H9 (cell line): ENCODE measurements around the gene PTPRN2. TPM values are rescaled to one million over a fixed set of nuclear protein-coding genes. Genes with fewer than 3 reads are reported as not detected.

Source experiments
- DNase-seq: peaks from one replicate; pipeline ENCODE4 v3.0.0-alpha.2; 2017
- H2AFZ ChIP-seq: one replicate; pipeline ENCODE4 v1.6.1; 2013; ENCODE audit warnings: mild to moderate bottlenecking, low read length, control low read depth, moderate library complexity
- H2AK5ac ChIP-seq: 2 replicates; pipeline ENCODE4 v1.6.1; 2013; ENCODE audit warnings: low read length, control low read depth, mixed read lengths; ENCODE audit not compliant: insufficient read length
- H2BK120ac ChIP-seq: one replicate; pipeline ENCODE4 v1.6.1; 2013; ENCODE audit warnings: low read depth, mild to moderate bottlenecking, low read length, control low read depth, inconsistent platforms; ENCODE audit not compliant: poor library complexity, severe bottlenecking
- H2BK12ac ChIP-seq: 2 replicates; pipeline ENCODE4 v1.6.1; 2013; ENCODE audit warnings: low read length, control low read depth, mixed read lengths, low read depth; ENCODE audit not compliant: insufficient read length
- H2BK15ac ChIP-seq: 2 replicates; pipeline ENCODE4 v1.6.1; 2013; ENCODE audit warnings: low read depth, low read length, control low read depth
- H2BK20ac ChIP-seq: one replicate; pipeline ENCODE4 v1.6.1; 2013; ENCODE audit warnings: low read depth, mild to moderate bottlenecking, low read length, control low read depth, inconsistent platforms; ENCODE audit not compliant: poor library complexity, severe bottlenecking
- H2BK5ac ChIP-seq: 2 replicates; pipeline ENCODE4 v1.6.1; 2013; ENCODE audit warnings: low read length, control low read depth, mixed read lengths; ENCODE audit not compliant: insufficient read length
- H3K14ac ChIP-seq: 2 replicates; pipeline ENCODE4 v1.6.1; 2013; ENCODE audit warnings: low read length, control low read depth; ENCODE audit not compliant: insufficient read depth
- H3K18ac ChIP-seq: 2 replicates; pipeline ENCODE4 v1.6.1; 2013; ENCODE audit warnings: low read depth, mild to moderate bottlenecking, mixed read lengths, low read length, control low read depth; ENCODE audit not compliant: insufficient read length
- H3K23ac ChIP-seq: 2 replicates; pipeline ENCODE4 v1.6.1; 2013; ENCODE audit warnings: low read length, control low read depth, mixed read lengths, low read depth; ENCODE audit not compliant: insufficient read length
- H3K23me2 ChIP-seq: 2 replicates; pipeline ENCODE4 v1.6.1; 2013; ENCODE audit warnings: low read depth, mild to moderate bottlenecking, mixed read lengths, low read length, control low read depth; ENCODE audit not compliant: insufficient read length, poor library complexity, severe bottlenecking
- H3K27ac ChIP-seq: 2 replicates; pipeline ENCODE4 v1.5.1; 2013; ENCODE audit warnings: low read length, control low read depth, mixed read lengths, low read depth; ENCODE audit not compliant: insufficient read length
- H3K27me3 ChIP-seq: 2 replicates; pipeline ENCODE4 v1.6.1; 2013; ENCODE audit warnings: low read length, control low read depth, inconsistent platforms; ENCODE audit not compliant: insufficient read depth
- H3K4ac ChIP-seq: 2 replicates; pipeline ENCODE4 v1.6.1; 2013; ENCODE audit warnings: low read depth, mild to moderate bottlenecking, control low read depth, inconsistent platforms, low read length, moderate library complexity
- H3K4me1 ChIP-seq: 2 replicates; pipeline ENCODE4 v1.6.1; 2013; ENCODE audit warnings: low read length, control low read depth, inconsistent platforms; ENCODE audit not compliant: insufficient read depth
- H3K4me2 ChIP-seq: 2 replicates; pipeline ENCODE4 v1.6.1; 2013; ENCODE audit warnings: low read length, control low read depth, mixed read lengths; ENCODE audit not compliant: insufficient read length, insufficient read depth
- H3K56ac ChIP-seq: 2 replicates; pipeline ENCODE4 v1.6.1; 2013; ENCODE audit warnings: low read depth, mild to moderate bottlenecking, mixed read lengths, low read length, control low read depth; ENCODE audit not compliant: insufficient read length
- H3K79me1 ChIP-seq: 2 replicates; pipeline ENCODE4 v1.6.1; 2013; ENCODE audit warnings: low read depth, mild to moderate bottlenecking, moderate library complexity, low read length, control low read depth, inconsistent platforms; ENCODE audit not compliant: insufficient read depth, poor library complexity, severe bottlenecking
- H3K79me2 ChIP-seq: 2 replicates; pipeline ENCODE4 v1.6.1; 2013; ENCODE audit warnings: low read length, control low read depth, inconsistent platforms; ENCODE audit not compliant: insufficient read depth
- H3K9ac ChIP-seq: 2 replicates; pipeline ENCODE4 v1.6.1; 2013; ENCODE audit warnings: low read length, control low read depth, mixed read lengths; ENCODE audit not compliant: insufficient read length; ENCODE audit errors: extremely low read depth
- H3K9me3 ChIP-seq: one replicate; pipeline ENCODE4 v1.6.1; 2013; ENCODE audit warnings: low read depth, low read length, inconsistent platforms; ENCODE audit not compliant: control insufficient read depth
- H3T11ph ChIP-seq: one replicate; pipeline ENCODE4 v1.6.1; 2013; ENCODE audit warnings: mild to moderate bottlenecking, low read length, control low read depth, inconsistent platforms
- H4K20me1 ChIP-seq: one replicate; pipeline ENCODE4 v1.6.1; 2013; ENCODE audit not compliant: control insufficient read depth, insufficient read length, insufficient read depth
- H4K5ac ChIP-seq: 2 replicates; pipeline ENCODE4 v1.6.1; 2013; ENCODE audit warnings: low read depth, mild to moderate bottlenecking, mixed read lengths, low read length, control low read depth; ENCODE audit not compliant: insufficient read length
- H4K8ac ChIP-seq: replicated peaks from 2 replicates; pipeline ENCODE4 v1.6.1; 2013; ENCODE audit warnings: low read length, control low read depth, mixed read lengths, low read depth; ENCODE audit not compliant: insufficient read length
- H4K91ac ChIP-seq: 2 replicates; pipeline ENCODE4 v1.6.1; 2013; ENCODE audit warnings: low read depth, mild to moderate bottlenecking, moderate library complexity, mixed read lengths, low read length, control low read depth; ENCODE audit not compliant: insufficient read length
- H3K27ac Mint-ChIP-seq, 3 experiments: 2 replicates in 2 of 3; 3 replicates in 1 of 3; pipeline ENCODE4 v1.8.0; 2020 to 2021; ENCODE audit warnings: mixed read lengths in 3 of 3, mild to moderate bottlenecking in 1 of 3, moderate library complexity in 1 of 3
- H3K27me3 Mint-ChIP-seq: 2 replicates; pipeline ENCODE4 v1.8.0; 2021; ENCODE audit warnings: low read depth, mild to moderate bottlenecking, moderate library complexity, mixed read lengths
- H3K36me3 Mint-ChIP-seq, 3 experiments: 2 replicates in 2 of 3; 3 replicates in 1 of 3; pipeline ENCODE4 v1.8.0; 2020 to 2021; ENCODE audit warnings: low read depth in 3 of 3, mixed read lengths in 3 of 3; ENCODE audit not compliant: insufficient read depth in 1 of 3
- H3K4me1 Mint-ChIP-seq, 2 experiments: 2 replicates each; pipeline ENCODE4 v1.8.0; 2020; ENCODE audit warnings: mixed read lengths in 2 of 2
- H3K4me3 Mint-ChIP-seq, 2 experiments: 2 replicates in 1 of 2; 3 replicates in 1 of 2; pipeline ENCODE4 v1.8.0; 2020 to 2021; ENCODE audit warnings: mild to moderate bottlenecking in 2 of 2, mixed read lengths in 2 of 2, moderate library complexity in 1 of 2
- H3K9me3 Mint-ChIP-seq, 2 experiments: 2 replicates in 1 of 2; 3 replicates in 1 of 2; pipeline ENCODE4 v1.8.0; 2020; ENCODE audit warnings: mild to moderate bottlenecking in 2 of 2, mixed read lengths in 2 of 2, moderate library complexity in 1 of 2
- WGBS: extraction: QIAGEN DNeasy Blood & Tissue Kit; methylation state at CpG from one replicate; pipeline ENCODE4 v1.1.7; 2013; ENCODE audit warnings: missing lambda C conversion rate, low lambda C conversion rate, mixed read lengths; ENCODE audit not compliant: insufficient read length; ENCODE audit errors: extremely low coverage; 5-methylcytosine and 5-hydroxymethylcytosine counted together
- total RNA-seq: library from RNA; stranded (reverse); gene quantifications from 2 replicates; pipeline ENCODE4 v1.2.1, GENCODE V29; 2021
- TF ChIP-seq, protein P1 (sequence below): fragments of 200-600 bp; sonication (generic); conservative IDR thresholded peaks from 3 replicates; pipeline ENCODE4 v1.8.0; 2021; ENCODE audit warnings: antibody characterized with exemption, mild to moderate bottlenecking

PTPRN2 gene
- total RNA-seq, 1 experiment from 2014 or later = 5.2 TPM

- no peak overlapping the region for H3K9ac ChIP-seq
- H3K4ac ChIP-seq = no peak overlapping the region
- TF ChIP-seq, protein P1, sequence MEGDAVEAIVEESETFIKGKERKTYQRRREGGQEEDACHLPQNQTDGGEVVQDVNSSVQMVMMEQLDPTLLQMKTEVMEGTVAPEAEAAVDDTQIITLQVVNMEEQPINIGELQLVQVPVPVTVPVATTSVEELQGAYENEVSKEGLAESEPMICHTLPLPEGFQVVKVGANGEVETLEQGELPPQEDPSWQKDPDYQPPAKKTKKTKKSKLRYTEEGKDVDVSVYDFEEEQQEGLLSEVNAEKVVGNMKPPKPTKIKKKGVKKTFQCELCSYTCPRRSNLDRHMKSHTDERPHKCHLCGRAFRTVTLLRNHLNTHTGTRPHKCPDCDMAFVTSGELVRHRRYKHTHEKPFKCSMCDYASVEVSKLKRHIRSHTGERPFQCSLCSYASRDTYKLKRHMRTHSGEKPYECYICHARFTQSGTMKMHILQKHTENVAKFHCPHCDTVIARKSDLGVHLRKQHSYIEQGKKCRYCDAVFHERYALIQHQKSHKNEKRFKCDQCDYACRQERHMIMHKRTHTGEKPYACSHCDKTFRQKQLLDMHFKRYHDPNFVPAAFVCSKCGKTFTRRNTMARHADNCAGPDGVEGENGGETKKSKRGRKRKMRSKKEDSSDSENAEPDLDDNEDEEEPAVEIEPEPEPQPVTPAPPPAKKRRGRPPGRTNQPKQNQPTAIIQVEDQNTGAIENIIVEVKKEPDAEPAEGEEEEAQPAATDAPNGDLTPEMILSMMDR = no peak
- no peaks in the 10 kb centered on the region for H3K36me3 Mint-ChIP-seq
- no peaks in the 10 kb centered on the region for H3K79me1 ChIP-seq
- no peaks in the 10 kb centered on the region for H4K20me1 ChIP-seq
- no peaks in the 10 kb centered on the region for H3K23me2 ChIP-seq
- H3K27ac ChIP-seq = no peak overlapping the region
- no peak overlapping the region for H3K14ac ChIP-seq
- no peak overlapping the region for H2BK15ac ChIP-seq
- no peak overlapping the region for H4K91ac ChIP-seq
- DNase-seq = no peak
- H3T11ph ChIP-seq = no peak overlapping the region
- no peak overlapping the region for H3K4me2 ChIP-seq
- no peak overlapping the region for H3K56ac ChIP-seq
- H4K5ac ChIP-seq = no peak overlapping the region
- no peak overlapping the region for H3K27ac Mint-ChIP-seq
- H3K27me3 ChIP-seq = no peaks in the 10 kb centered on the region
- peaks cover 11 to 12% of the 10 kb centered on the region in 2 experiments for H3K4me1 Mint-ChIP-seq
- H3K4me3 Mint-ChIP-seq = no peak overlapping the region
- peaks cover 96% of the 10 kb centered on the region for H3K27me3 Mint-ChIP-seq
- no peak overlapping the region for H4K8ac ChIP-seq
- H3K23ac ChIP-seq = no peak overlapping the region
- H2AFZ ChIP-seq = no peak overlapping the region
- H3K79me2 ChIP-seq = no peaks in the 10 kb centered on the region
- WGBS = no CpG with 5 or more reads among the region's 31 CpGs
- no peak overlapping the region for H2BK5ac ChIP-seq
- H3K4me1 ChIP-seq = no peaks in the 10 kb centered on the region
- H2BK12ac ChIP-seq = no peak overlapping the region
- H2BK120ac ChIP-seq = no peak overlapping the region
- no peak overlapping the region for H3K18ac ChIP-seq
- H2AK5ac ChIP-seq = no peak overlapping the region
- no peaks in the 10 kb centered on the region for H3K9me3 Mint-ChIP-seq
- H2BK20ac ChIP-seq = no peak overlapping the region
- H3K9me3 ChIP-seq = no peaks in the 10 kb centered on the region
These were observed 1009.8 kb downstream of the PTPRN2 start for GRCh38 chr7:157577796-157578339.
